ENCODE measurements around the gene PCDHGC5. TPM values are rescaled to one million over a fixed set of nuclear protein-coding genes. Genes with fewer than 3 reads are reported as not detected.

PCDHGC5 gene
- total RNA-seq, 1 experiment from 2014 or later: 3.4 TPM

- Histone ChIP-seq H3K27me3 (replicated peaks; ENCODE audit: insufficient read depth, low read depth, low read length, poor library complexity) (no peaks in the 10 kb centered on the region), H3K4me1 (ENCODE audit: insufficient read depth, low read length, poor library complexity, severe bottlenecking) (no peaks in the 10 kb centered on the region), H3K36me3 (ENCODE audit: insufficient read depth, low read length, poor library complexity, severe bottlenecking) (no peaks in the 10 kb centered on the region), H3K9me3 (ENCODE audit: low read depth, low read length, poor library complexity, severe bottlenecking) (peaks cover 8% of the 10 kb centered on the region), H3K27ac (ENCODE audit: low read depth, low read length, poor library complexity, severe bottlenecking) (no peak overlapping the region), H3K4me3 (ENCODE audit: low read depth, low read length, poor library complexity, severe bottlenecking) (no peak overlapping the region)
- ChIA-PET CTCF (no interaction called here), POLR2A (ENCODE audit: low non-redundant PET) (no interaction called here)
- BruUV-seq (replicated peaks): no TSS peak
- TF ChIP-seq EZH2 (IDR thresholded peaks at IDR 0.05; ENCODE audit: borderline replicate concordance, low read depth, low read length, poor library complexity, severe bottlenecking): no peak
- no peak for TF ChIP-seq CTCF (conservative IDR thresholded peaks at IDR 0.05; ENCODE audit: low read depth, low read length)
- intact Hi-C loops (cut with micrococcal nuclease; ENCODE audit: unreplicated experiment): no loop called here
- DNase-seq (ENCODE audit: low spot score): no peak
These were observed 47.2 kb upstream of the PCDHGC5 start for GRCh38 chr5:141441571-141442170.

GRCh38 chr5:141465351-141465750 is 23.5 kb upstream of the PCDHGC5 start:
- TF ChIP-seq CTCF (conservative IDR thresholded peaks at IDR 0.05; ENCODE audit: low read depth, low read length): no peak
- no peak for TF ChIP-seq EZH2 (IDR thresholded peaks at IDR 0.05; ENCODE audit: borderline replicate concordance, low read depth, low read length, poor library complexity, severe bottlenecking)
- ChIA-PET POLR2A (ENCODE audit: low non-redundant PET) (no interaction called here), CTCF (no interaction called here)
- intact Hi-C loops (cut with micrococcal nuclease; ENCODE audit: unreplicated experiment): no loop called here
- Histone ChIP-seq H3K36me3 (ENCODE audit: insufficient read depth, low read length, poor library complexity, severe bottlenecking) (no peaks in the 10 kb centered on the region), H3K4me3 (ENCODE audit: low read depth, low read length, poor library complexity, severe bottlenecking) (no peak overlapping the region), H3K9me3 (ENCODE audit: low read depth, low read length, poor library complexity, severe bottlenecking) (no peaks in the 10 kb centered on the region), H3K27ac (ENCODE audit: low read depth, low read length, poor library complexity, severe bottlenecking) (no peak overlapping the region), H3K4me1 (ENCODE audit: insufficient read depth, low read length, poor library complexity, severe bottlenecking) (no peaks in the 10 kb centered on the region), H3K27me3 (replicated peaks; ENCODE audit: insufficient read depth, low read depth, low read length, poor library complexity) (no peaks in the 10 kb centered on the region)
- no peak for DNase-seq (ENCODE audit: low spot score)
- no TSS peak for BruUV-seq (replicated peaks)

- peak; percentile 98 for DNase-seq (ENCODE audit: low spot score)
- TF ChIP-seq EZH2 (IDR thresholded peaks at IDR 0.05; ENCODE audit: borderline replicate concordance, low read depth, low read length, poor library complexity, severe bottlenecking) (no peak), CTCF (conservative IDR thresholded peaks at IDR 0.05; ENCODE audit: low read depth, low read length) (peak; percentile 55)
- H3K4me3 ChIP-seq (ENCODE audit: low read depth, low read length, poor library complexity, severe bottlenecking): peak within 1 kb of the TSS; percentile 80
- peaks cover 35% of the 10 kb centered on the region for H3K4me1 ChIP-seq (ENCODE audit: insufficient read depth, low read length, poor library complexity, severe bottlenecking)
- no peaks in the 10 kb centered on the region for H3K36me3 ChIP-seq (ENCODE audit: insufficient read depth, low read length, poor library complexity, severe bottlenecking)
- no TSS peak for BruUV-seq (replicated peaks)
- no peaks in the 10 kb centered on the region for H3K9me3 ChIP-seq (ENCODE audit: low read depth, low read length, poor library complexity, severe bottlenecking)
- H3K27me3 ChIP-seq (replicated peaks; ENCODE audit: insufficient read depth, low read depth, low read length, poor library complexity): no peaks in the 10 kb centered on the region
- intact Hi-C loops (cut with micrococcal nuclease; ENCODE audit: unreplicated experiment): loop anchor here (1.0 to 5.0 kb wide), 4 partner anchors 19 to 81 kb away; no protein-coding TSS in a partner anchor
- CTCF ChIA-PET: interaction anchor here (0.6 to 2.3 kb wide), 8 partner anchors 20 to 252 kb away, joined by 3 to 13 read pairs (median 6); partner anchors contain the start of gene PCDHB14
- POLR2A ChIA-PET (ENCODE audit: low non-redundant PET): interaction anchor here (0.6 to 0.7 kb wide), 2 partner anchors 8 to 9 kb away, joined by 3 read pairs; partner anchors contain the start of gene PCDHGC4
- peak within 1 kb of the TSS; percentile 89 for H3K27ac ChIP-seq (ENCODE audit: low read depth, low read length, poor library complexity, severe bottlenecking)
These were observed 13.2 kb upstream of the PCDHGC5 start, which contains the start of gene PCDHGC3 for GRCh38 chr5:141475625-141476131. Gene PCDHGC3 (plus strand): TSS chr5:141475966. CDS start chr5:141476117, 151 bp downstream.
